ENCODE measurements around the gene MYT1. TPM values are rescaled to one million over a fixed set of nuclear protein-coding genes. Genes with fewer than 3 reads are reported as not detected.
"Not testable (repeated sequence)": the region's sequence is repeated elsewhere in the genome, so short reads cannot be mapped to it uniquely, and the experiment has no call there.

MYT1 gene
- total RNA-seq, 3 donors from 2014 or later (not counting 1 experiment from before 2014, with no cell fraction given), result not detected

DNA sequence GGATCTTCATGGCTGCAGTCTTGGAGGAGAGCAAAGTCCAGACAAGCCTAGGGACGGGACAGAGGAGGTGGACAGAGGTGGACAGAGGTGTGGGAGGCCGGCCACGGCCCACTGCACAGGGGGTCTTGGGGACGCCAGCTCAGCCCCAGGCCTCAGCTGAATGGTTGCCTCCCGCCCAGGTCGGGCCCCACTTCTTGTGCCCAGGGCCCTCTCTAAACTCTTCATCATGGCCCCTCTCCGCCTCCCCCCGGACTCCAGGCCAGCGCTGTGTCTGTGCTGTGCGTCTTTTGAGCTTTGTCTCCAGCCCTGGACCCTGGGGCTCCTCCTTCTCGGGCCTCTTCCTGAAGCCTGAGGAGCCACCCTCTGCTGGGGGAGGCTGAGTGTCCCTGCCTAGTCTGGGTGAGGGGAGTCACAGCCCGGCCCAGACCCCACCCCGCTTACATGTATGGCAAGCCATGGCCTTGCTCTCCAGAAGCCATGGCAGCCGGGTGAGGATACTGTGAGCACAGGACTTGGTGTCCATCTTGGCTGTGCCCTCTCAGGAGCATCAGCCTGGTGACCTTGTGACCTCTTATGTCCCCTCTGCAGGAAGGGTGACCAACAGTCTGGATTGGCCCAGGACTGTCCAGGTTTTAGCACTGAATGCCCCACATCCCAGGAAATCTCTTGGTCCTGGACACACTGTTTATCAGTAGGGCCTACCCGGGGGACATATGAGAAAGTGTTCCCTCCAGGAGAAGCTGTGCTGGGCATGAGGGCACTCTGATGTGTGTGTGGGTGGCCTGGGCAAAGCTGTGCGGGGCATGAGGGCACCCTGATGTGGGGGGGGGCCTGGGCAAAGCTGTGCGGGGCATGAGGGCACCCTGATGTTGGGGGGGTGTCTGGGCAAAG, 47.5 kb upstream of the MYT1 start:
- Histone ChIP-seq H3K4me1 (ENCODE audit: control insufficient read depth, insufficient read depth, low read length) (peaks cover 10% of the 10 kb centered on the region), H3K27ac (ENCODE audit: low read length) (no peak overlapping the region), H3K4me3 (ENCODE audit: low read length) (no peak overlapping the region), H3K36me3 (ENCODE audit: control insufficient read depth, insufficient read depth, low read length) (no peaks in the 10 kb centered on the region), H3K9me3 (ENCODE audit: control insufficient read depth, insufficient read depth, low read length) (no peaks in the 10 kb centered on the region), H3K27me3 (ENCODE audit: control insufficient read depth, insufficient read depth, low read length) (peaks cover 3% of the 10 kb centered on the region)
- no peak overlapping the region for H3K27ac Mint-ChIP-seq
- TF ChIP-seq, protein P1, sequence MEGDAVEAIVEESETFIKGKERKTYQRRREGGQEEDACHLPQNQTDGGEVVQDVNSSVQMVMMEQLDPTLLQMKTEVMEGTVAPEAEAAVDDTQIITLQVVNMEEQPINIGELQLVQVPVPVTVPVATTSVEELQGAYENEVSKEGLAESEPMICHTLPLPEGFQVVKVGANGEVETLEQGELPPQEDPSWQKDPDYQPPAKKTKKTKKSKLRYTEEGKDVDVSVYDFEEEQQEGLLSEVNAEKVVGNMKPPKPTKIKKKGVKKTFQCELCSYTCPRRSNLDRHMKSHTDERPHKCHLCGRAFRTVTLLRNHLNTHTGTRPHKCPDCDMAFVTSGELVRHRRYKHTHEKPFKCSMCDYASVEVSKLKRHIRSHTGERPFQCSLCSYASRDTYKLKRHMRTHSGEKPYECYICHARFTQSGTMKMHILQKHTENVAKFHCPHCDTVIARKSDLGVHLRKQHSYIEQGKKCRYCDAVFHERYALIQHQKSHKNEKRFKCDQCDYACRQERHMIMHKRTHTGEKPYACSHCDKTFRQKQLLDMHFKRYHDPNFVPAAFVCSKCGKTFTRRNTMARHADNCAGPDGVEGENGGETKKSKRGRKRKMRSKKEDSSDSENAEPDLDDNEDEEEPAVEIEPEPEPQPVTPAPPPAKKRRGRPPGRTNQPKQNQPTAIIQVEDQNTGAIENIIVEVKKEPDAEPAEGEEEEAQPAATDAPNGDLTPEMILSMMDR (IDR thresholded peaks at IDR 0.05), result no peak
- H3K4me1 Mint-ChIP-seq, result peaks cover 8% of the 10 kb centered on the region in 2 donors
- ATAC-seq (no peak), DNase-seq (no peak)
- no peaks in the 10 kb centered on the region for H3K36me3 Mint-ChIP-seq
- peaks cover 4 to 6% of the 10 kb centered on the region in 2 donors for H3K27me3 Mint-ChIP-seq (ENCODE audit: low read depth in 2 of 2)
- intact Hi-C loops (cut with micrococcal nuclease), result no loop called here
- no peaks in the 10 kb centered on the region for H3K9me3 Mint-ChIP-seq
- no peak overlapping the region for H3K4me3 Mint-ChIP-seq
- 87% methylated on average over 17 of the region's 17 CpGs for WGBS (ENCODE audit: insufficient coverage)

DNA sequence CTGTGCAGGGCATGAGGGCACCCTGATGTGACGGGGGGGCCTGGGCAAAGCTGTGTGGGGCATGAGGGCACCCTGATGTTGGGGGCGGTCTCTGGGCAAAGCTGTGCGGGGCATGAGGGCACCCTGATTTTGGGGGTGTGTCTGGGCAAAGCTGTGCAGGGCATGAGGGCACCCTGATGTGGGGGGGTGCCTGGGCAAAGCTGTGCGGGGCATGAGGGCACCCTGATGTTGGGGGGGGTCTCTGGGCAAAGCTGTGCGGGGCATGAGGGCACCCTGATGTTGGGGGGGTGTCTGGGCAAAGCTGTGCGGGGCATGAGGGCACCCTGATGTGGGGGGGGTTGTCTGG, 46.8 kb upstream of the MYT1 start:
- H3K4me3 ChIP-seq (ENCODE audit: low read length); H3K27ac ChIP-seq (ENCODE audit: low read length); H3K36me3 Mint-ChIP-seq; H3K27ac Mint-ChIP-seq; intact Hi-C loops (cut with micrococcal nuclease); H3K9me3 Mint-ChIP-seq; H3K4me3 Mint-ChIP-seq; H3K27me3 Mint-ChIP-seq (ENCODE audit: low read depth in 2 of 2); H3K4me1 Mint-ChIP-seq; DNase-seq; H3K27me3 ChIP-seq (ENCODE audit: control insufficient read depth, insufficient read depth, low read length); H3K36me3 ChIP-seq (ENCODE audit: control insufficient read depth, insufficient read depth, low read length); ATAC-seq; H3K9me3 ChIP-seq (ENCODE audit: control insufficient read depth, insufficient read depth, low read length): not testable (repeated sequence)
- H3K4me1 ChIP-seq (ENCODE audit: control insufficient read depth, insufficient read depth, low read length), result peaks cover 10% of the 10 kb centered on the region
- WGBS (ENCODE audit: insufficient coverage), result 73% methylated on average over 2 of the region's 6 CpGs

DNA sequence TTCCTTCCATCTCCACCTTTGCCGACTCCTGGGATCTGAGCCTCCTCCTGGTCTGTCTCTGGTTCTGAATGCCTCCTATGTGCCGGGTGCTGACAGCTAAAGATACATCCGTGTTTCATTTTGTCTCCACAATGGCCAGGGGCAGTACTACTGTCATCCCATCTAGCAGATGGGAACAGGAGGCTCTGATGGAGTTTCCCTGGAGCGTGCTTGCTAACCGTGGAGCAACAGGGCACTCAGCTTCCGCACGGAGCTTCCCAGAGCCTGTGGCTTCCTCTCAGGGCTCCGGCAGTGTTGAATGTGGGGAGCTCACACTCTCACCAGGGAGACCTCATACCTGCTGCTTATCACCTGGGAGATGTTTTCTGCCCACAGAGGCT, 45.0 kb upstream of the MYT1 start:
- H3K27me3 ChIP-seq (ENCODE audit: control insufficient read depth, insufficient read depth, low read length), result peaks cover 3% of the 10 kb centered on the region
- Mint-ChIP-seq H3K4me3 (no peak overlapping the region), H3K27ac (peak overlapping the region in 1 of 2 donors; percentile 91), H3K4me1 (peaks cover 8% of the 10 kb centered on the region in 2 donors), H3K9me3 (no peaks in the 10 kb centered on the region), H3K36me3 (no peaks in the 10 kb centered on the region), H3K27me3 (ENCODE audit: low read depth in 2 of 2) (peaks cover 6 to 14% of the 10 kb centered on the region in 2 donors)
- H3K9me3 ChIP-seq (ENCODE audit: control insufficient read depth, insufficient read depth, low read length), result no peaks in the 10 kb centered on the region
- H3K36me3 ChIP-seq (ENCODE audit: control insufficient read depth, insufficient read depth, low read length), result no peaks in the 10 kb centered on the region
- ATAC-seq (no peak), DNase-seq (no peak)
- H3K27ac ChIP-seq (ENCODE audit: low read length), result no peak overlapping the region
- 92% methylated on average over 8 of the region's 8 CpGs for WGBS (ENCODE audit: insufficient coverage)
- intact Hi-C loops (cut with micrococcal nuclease), result no loop called here
- TF ChIP-seq, protein P1 (IDR thresholded peaks at IDR 0.05), result no peak
- H3K4me3 ChIP-seq (ENCODE audit: low read length), result no peak overlapping the region
- peaks cover 10% of the 10 kb centered on the region for H3K4me1 ChIP-seq (ENCODE audit: control insufficient read depth, insufficient read depth, low read length)

DNA sequence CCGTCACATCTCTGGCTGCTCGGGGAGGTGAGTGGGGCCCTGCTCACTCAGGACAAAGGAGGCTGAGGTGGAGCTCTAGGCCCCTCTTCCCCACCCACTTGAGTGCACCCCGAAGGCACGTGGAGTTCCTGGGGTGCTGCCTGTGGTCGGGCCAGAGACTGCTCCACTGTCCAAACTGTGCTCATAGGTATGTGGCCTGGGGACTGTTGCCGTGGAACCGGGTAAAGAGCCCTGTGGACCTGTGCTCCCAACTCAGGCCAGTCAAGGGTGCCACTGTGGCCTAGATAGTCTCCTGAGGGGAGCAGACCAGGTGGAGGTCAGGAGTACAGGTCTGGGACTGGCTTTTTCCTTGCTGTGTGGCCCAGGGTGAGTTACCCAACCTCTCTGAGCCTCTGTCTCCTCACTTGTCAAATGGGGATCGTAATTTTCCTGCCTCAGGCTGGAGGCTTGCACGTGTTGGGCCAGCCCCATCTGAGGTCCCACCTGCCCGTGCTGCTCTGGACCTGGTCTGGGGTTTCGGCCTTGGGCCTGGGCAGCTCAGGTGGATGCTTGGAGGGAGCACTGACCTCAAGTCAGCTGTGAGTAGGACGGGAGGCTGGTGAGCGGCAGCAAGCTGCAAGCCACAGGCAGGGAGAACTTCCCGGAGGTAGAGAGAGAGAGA, 44.4 kb upstream of the MYT1 start:
- peak in 1 of 3 donors; percentile 23 for ATAC-seq
- Mint-ChIP-seq H3K27ac (peak overlapping the region; percentile 78 to 91), H3K9me3 (no peaks in the 10 kb centered on the region), H3K4me3 (peak overlapping the region; percentile 77), H3K27me3 (ENCODE audit: low read depth in 2 of 2) (peaks cover 9 to 14% of the 10 kb centered on the region in 2 donors), H3K4me1 (peaks cover 8% of the 10 kb centered on the region in 2 donors), H3K36me3 (no peaks in the 10 kb centered on the region)
- Histone ChIP-seq H3K9me3 (ENCODE audit: control insufficient read depth, insufficient read depth, low read length) (no peaks in the 10 kb centered on the region), H3K36me3 (ENCODE audit: control insufficient read depth, insufficient read depth, low read length) (no peaks in the 10 kb centered on the region), H3K27ac (ENCODE audit: low read length) (no peak overlapping the region), H3K4me3 (ENCODE audit: low read length) (no peak overlapping the region), H3K27me3 (ENCODE audit: control insufficient read depth, insufficient read depth, low read length) (peaks cover 5% of the 10 kb centered on the region), H3K4me1 (ENCODE audit: control insufficient read depth, insufficient read depth, low read length) (peaks cover 10% of the 10 kb centered on the region)
- intact Hi-C loops (cut with micrococcal nuclease), result loop anchor here (1.0 to 5.0 kb wide), 5 partner anchors 37 to 581 kb away; partner anchors contain the start of gene PRPF6
- peak in 1 of 2 donors; percentile 31 for DNase-seq
- TF ChIP-seq, protein P1 (IDR thresholded peaks at IDR 0.05), result no peak
- WGBS (ENCODE audit: insufficient coverage), result 68% methylated on average over 13 of the region's 14 CpGs
